Measurements from ENCODE around the gene ADGRG3.

DNA sequence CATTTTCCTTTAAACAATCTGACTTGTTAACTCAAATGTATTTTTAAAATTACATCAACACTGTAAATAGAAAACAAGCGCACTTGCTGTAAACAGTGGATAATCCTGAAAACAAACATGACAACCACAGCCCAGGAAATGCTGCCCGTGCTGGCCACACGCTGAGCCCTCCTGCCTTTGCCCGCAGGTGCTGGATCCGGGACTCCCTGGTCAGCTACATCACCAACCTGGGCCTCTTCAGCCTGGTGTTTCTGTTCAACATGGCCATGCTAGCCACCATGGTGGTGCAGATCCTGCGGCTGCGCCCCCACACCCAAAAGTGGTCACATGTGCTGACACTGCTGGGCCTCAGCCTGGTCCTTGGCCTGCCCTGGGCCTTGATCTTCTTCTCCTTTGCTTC lies 6.6 kb upstream of the ADGRG3 start:
- TF ChIP-seq, protein P1, sequence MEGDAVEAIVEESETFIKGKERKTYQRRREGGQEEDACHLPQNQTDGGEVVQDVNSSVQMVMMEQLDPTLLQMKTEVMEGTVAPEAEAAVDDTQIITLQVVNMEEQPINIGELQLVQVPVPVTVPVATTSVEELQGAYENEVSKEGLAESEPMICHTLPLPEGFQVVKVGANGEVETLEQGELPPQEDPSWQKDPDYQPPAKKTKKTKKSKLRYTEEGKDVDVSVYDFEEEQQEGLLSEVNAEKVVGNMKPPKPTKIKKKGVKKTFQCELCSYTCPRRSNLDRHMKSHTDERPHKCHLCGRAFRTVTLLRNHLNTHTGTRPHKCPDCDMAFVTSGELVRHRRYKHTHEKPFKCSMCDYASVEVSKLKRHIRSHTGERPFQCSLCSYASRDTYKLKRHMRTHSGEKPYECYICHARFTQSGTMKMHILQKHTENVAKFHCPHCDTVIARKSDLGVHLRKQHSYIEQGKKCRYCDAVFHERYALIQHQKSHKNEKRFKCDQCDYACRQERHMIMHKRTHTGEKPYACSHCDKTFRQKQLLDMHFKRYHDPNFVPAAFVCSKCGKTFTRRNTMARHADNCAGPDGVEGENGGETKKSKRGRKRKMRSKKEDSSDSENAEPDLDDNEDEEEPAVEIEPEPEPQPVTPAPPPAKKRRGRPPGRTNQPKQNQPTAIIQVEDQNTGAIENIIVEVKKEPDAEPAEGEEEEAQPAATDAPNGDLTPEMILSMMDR (IDR thresholded peaks at IDR 0.05; ENCODE audit: borderline replicate concordance, extremely low read depth, low read length, poor library complexity, severe bottlenecking): no peak
- TF ChIP-seq EZH2 (IDR thresholded peaks at IDR 0.05; ENCODE audit: borderline replicate concordance, low read depth, low read length, severe bottlenecking): no peak
